ENCODE results near the gene RNF145. TPM values are rescaled to one million over a fixed set of nuclear protein-coding genes. Genes with fewer than 3 reads are reported as not detected.
A peak's percentile ranks its signal among the peaks of the same experiment; 100 is the strongest.

The RNF145 gene
- total RNA-seq, 1 donor from 2014 or later = 68.2 TPM

DNA sequence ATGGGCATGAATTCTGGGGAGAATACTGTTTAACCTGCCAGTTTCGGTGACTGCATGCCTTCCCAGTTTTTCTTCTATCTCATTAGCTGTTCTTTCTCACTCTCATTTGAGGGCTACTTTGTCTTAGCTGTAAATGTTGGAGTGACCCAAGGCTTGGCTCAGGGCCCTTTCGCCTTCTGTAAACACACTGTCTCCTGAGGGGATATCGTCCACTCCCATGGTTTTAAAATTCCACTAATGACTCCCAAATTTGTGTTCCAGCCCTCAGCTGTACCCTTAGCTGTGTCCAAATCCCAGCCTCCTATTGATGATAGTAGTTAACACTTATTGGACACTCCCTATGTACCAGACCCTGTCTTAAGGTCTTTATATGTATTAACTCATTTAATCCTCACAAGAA, 14.1 kb upstream of the RNF145 start:
- DNase-seq (ENCODE audit: low spot score) (no peak), ATAC-seq (no peak)
- intact Hi-C loops (cut with DNase I) = no loop called here

DNA sequence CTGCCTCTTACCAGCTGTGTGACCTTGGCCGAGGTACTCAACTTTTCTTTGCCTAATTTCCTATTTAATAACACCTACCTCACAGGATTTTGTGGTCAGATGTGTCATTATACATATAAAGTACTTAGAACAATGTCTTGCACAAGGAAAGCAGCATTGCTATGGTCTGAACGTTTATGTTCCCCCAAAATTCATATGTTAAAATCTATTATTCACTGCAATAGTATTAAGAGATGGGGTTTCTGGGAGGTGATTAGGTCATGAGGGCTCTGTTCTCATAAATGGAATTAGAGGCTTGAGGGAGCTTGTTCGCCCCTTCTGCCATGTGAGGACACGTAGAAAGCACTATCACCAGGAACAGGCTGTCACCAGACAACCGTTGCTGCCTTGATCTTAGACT, 10.9 kb upstream of the RNF145 start:
- no peak for DNase-seq (ENCODE audit: low spot score)
- intact Hi-C loops (cut with DNase I) = no loop called here
- no peak for ATAC-seq

DNA sequence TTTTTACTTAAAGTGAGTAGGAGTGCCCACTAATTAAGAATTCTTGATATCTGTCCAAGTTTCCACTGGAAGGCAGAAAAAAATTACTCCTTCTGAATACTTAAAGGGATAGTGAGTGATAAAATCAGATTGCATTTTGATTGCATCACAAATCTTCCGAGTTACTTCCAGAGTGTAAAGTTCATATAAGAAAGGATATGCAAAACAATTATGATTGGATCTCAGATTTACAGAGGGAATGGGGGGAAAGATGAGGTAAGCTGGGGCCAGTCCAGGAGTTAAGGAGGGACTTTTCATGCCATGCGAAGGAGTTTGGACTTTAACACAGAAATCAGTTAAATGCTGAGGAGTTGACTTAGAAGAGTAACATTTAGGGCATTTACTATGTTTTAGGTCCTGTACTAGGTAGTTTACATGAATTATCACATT, 9.3 kb upstream of the RNF145 start:
- no peak for ATAC-seq
- intact Hi-C loops (cut with DNase I) = no loop called here
- DNase-seq (ENCODE audit: low spot score) = no peak

DNA sequence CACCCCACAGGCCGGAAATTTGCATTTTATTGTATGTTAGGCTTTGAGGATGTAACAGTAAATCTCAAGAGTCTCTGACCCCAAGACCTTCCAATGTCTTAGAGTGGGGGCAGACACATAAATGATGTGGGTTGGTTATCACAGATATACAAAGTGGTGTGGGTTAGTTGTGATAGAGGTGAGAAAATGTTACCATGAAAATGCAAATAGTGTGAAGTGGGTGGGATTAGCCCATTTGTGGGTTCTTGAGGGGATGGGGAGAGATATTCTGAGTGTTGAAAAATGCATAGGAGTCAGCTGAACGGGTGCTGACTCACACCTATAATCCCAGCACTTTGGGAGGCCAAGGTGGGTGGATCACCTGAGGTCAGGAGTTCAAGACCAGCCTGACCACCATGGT, 7.9 kb upstream of the RNF145 start:
- ATAC-seq = no peak
- intact Hi-C loops (cut with DNase I) = no loop called here
- DNase-seq (ENCODE audit: low spot score) = no peak

DNA sequence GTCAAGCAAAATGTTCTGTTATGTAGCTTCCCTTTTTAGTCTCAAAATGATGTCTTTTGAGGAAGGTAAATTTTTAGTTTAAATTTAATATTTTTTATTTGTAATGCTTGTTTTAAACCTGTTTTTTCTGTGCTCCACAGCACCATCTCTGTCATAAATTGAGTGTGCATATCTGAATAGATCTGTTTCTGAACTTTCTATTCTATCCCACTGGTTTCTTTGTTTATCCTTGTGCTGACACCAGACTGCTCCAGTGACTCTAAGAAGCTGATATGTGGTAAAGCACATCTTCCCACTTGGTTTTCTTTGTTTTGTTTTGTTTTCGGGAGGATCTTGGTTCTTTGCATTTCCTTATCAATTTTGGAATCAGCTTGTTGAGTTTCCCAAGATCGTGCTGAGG, 7.1 kb upstream of the RNF145 start:
- intact Hi-C loops (cut with DNase I) = no loop called here
- DNase-seq (ENCODE audit: low spot score) = no peak
- ATAC-seq = no peak

DNA sequence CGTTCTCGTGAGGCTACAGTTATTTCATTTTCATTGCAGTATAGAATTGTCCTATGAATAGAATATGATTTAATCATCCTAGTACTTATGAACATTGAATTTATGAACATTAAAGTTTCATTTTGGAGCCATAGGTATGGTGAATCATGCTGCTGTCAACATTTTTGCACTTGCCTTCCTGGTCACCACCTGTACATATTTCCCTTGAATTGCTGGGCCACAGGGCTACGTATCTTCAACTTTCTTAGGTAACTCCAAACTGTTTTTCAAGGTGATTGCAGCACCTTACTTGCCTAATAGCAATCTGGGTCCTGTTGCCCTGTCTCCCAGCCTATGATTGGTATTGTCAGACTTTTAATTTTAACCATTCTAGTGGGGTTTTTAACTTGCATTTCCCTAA, 6.5 kb upstream of the RNF145 start:
- DNase-seq (ENCODE audit: low spot score) (no peak), ATAC-seq (no peak)
- intact Hi-C loops (cut with DNase I) = no loop called here

DNA sequence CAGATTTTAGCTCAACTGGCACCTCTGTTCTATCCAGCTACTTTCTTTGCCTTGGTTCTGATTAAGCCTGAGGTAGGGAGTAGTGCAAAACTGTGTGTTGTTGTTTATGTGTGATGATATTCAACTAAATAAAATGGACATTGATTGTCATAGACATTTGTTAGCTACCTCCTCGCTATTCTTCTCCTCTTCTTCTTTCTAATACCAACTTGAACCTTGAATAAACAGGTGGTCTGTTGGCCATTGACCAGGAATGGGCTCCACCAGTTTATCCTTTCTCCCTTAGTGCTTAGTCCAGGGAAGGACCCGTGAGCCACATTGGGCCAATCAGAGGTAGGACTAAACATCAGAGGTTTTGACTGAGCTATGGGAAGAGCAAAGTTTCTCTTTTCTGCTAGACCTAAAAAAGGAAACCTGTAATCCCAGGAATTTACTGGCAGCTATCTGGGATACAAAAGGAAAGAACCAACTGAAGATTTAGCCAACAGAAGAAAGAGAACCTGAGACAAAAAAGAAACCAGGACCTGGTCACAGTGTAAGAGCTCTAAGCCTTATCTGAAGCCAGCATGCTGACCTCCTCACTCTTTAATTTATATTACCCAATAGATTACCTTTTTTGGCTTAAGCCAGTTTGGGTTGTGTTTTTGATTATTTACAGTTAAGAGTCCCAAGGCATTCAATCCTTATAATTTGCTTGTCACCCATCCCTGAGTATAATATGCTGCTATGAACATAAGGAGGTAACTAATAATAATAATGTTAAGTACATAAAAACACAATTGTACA, 5.3 kb upstream of the RNF145 start:
- no peak for ATAC-seq
- DNase-seq (ENCODE audit: low spot score) = no peak
- intact Hi-C loops (cut with DNase I) = no loop called here

DNA sequence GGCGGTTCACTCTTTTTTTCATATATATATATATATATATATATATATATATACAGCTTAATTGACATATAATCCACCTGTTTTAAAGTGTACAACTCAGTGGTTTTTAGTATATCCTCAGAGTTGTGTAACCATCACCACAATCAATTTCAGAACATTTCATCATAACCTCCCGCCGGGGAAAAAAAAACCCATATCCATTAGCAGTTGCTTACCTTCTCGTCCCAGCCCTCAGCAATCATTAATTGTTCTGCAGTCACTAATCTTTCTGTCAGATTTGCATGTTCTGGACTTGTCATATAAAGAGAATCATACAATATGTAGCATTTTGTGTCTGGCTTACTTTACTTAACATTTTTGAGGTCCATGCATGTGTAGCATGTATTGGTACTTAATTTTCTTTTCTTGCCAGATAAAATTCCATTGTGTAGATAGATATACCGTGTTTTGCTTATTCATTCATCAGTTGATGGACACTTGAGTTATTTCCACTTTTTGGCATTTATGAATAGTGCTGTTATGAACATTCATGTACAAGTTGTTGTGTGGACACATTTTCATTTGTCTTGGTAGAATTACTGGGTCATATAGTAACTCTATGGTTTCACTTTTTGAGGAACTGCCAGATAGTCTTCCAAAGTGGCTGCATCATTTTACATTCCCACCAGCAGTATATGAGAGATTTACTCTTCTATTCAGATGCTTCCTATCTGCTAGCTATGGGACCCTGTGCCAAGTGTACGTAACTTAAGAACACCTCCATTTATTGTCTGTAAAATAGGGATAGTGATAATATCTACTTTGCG, 3.5 kb upstream of the RNF145 start:
- intact Hi-C loops (cut with DNase I) = no loop called here
- ATAC-seq (no peak), DNase-seq (ENCODE audit: low spot score) (no peak)

DNA sequence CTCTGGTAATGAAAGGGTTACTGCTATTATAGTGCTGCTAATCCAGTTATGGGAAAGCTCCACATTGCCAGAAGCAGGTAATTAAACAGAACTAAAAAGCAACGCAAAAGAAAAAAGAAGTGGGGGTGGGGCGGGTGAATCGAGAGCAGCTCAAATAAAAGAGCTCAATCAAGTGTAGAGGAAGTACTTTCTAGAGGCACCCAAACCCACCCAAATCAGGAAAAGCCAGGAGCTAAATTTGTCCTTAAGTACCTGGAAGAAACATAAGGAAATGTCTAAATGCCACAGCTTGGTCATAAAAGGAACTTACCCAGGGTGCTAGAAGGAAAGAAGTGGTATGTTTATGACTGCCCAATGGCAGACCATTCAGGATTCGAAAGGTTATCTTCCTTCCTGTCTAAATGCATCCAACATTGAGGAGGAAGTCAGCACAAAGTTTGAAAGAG, 2.4 kb upstream of the RNF145 start:
- DNase-seq (ENCODE audit: low spot score) (no peak), ATAC-seq (no peak)
- intact Hi-C loops (cut with DNase I) = no loop called here

DNA sequence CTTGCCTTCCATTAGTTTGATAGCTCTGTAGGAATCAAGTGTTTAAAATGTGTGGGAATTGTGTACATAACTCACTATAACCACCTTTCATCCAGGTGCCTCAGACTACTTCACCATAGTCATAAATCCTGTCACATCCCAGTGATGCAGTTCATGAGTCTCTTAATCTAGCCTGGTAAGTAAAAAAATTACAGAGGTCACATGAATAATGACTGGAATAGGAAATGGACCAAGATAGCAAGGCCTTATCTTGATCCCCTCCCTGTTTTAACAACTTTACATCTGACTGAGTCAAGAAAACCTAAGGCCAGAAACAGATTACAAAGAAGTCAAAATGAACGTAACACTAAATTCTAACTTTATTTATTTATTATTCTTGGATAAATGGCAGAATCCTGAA, 1.5 kb upstream of the RNF145 start:
- DNase-seq (ENCODE audit: low spot score) (no peak), ATAC-seq (no peak)
- intact Hi-C loops (cut with DNase I) = no loop called here

DNA sequence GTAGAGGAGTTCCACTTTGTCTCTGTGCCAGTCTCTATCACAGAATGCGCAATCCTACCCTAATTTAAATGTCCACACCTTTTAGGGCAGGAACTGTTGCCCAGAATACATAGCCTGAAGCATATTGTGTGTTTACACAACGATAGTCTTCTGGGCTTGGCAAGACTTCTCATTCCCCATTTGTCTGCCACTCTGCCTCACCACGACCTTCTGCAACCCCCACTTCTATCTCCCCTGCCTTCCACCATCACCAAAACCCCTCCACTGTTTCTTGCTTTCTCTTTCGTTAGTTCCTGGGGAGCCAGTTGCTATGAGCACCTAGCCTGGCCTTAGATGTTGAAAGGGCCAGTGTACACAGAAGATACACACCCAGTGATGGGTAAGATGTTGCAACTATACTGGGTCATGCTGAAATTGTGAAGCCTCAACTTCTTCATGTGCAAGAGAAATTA, 883 bp upstream of the RNF145 start:
- ATAC-seq (no peak), DNase-seq (ENCODE audit: low spot score) (no peak)
- intact Hi-C loops (cut with DNase I) = no loop called here

DNA sequence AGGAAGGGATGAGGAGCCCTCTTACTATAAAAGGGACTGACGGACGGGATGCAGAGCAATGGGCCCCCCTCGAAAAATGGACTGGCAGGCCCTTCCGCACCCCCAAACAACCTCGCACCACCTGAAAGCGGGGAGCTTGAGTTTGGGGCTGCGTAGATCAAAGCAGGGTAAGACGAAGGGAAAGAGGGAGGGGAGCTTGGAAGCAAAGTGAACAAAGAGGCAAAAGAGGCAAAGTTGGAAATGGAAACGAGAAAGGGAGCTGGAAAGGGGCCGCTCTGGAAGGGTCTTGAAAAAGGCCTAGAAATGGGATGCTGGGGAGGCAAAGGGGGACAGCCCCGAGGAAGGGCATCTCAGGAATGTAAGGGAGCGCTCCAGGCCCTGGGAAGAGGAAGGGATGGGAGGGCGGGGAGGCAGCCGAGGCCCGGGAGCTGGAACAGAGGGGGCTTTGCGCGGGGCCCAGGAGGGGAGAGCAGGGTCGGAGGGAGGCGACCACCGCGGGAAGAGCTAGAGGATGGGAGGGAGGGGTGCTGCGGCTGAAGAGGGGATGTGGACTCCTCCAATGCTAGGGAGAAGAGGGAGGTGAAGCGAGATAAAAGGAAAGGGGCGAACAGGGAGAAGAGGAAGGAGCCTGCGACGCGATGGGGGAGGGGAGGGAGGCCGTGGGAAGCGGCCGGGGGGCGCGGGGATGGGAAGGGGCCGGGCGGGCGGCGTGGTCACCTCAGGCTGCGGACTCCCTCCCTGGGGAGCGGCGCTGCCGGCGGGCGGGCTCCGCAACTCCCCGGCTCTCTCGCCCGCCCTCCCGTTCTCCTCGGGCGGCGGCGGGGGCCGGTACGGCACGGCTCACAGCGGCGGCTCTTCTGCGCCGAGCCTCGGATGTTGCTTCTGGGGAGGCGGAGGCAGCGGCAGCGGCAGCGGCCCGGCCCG, 577 bp downstream of the RNF145 start:
- intact Hi-C loops (cut with DNase I) = no loop called here
- DNase-seq (ENCODE audit: low spot score) = peak; percentile 73
- ATAC-seq = peak; percentile 42

DNA sequence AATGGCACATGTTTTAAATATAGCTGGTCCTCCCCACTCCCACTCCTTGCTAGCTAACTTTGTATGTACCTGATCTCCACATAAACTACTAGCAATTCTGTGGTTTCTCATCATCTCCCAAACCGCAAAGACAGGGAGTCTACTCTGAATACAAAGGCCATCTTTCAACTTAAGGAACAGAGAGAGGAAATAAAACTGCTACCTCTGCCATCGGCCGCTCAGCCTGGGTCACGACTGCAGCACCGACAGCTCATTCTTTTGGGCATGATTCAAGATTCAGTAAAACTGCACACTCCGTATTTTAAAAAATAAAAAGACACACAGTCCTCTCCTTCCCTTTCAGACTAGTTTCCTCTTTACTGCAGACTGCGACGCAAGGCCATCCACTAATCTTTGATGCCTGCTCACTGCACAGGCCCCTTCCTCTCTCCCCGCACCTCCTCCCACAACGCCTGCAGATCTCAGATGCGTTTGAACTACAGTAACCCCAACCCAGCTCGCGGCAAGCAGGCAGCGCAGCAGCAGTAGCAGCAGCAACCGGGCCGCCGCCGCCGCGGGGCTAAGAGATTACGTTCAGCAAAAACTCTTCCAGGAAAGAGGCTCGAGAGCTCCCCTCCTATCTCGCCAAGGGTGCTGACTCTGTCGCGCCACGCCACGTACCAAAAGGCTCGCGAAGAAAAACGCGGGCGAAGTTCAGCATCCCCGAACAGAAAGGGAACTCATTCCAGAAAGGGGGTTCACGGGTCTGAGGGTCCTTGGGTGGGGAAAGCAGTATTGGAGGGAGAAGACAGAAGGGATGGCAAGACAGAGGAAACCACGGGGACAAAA, 1.5 kb downstream of the RNF145 start:
- peak; percentile 89 for ATAC-seq
- peak; percentile 83 for DNase-seq (ENCODE audit: low spot score)
- intact Hi-C loops (cut with DNase I) = no loop called here

DNA sequence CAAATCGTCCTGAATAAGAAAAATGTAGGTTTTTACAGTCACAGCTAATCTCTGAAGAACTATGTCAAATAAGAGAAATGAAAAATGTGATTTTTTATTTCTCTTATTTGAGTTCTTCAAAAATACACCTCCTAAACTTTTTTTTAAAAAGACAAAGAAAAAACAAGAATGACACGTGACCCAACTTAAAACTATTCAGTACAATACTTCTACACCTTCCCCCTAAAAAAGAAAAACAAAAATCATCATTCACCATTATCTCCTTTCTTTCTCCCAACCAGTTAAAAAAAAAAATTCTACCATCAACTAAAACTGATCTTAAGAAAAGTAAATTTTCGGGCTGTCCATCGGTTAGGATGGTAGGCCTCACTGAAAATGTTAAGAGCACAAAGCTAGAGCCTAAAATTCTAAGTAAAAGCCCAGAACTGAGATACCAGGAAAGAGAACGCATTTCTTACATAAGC, 2.1 kb downstream of the RNF145 start:
- DNase-seq (ENCODE audit: low spot score) (no peak), ATAC-seq (peak; percentile 47)
- intact Hi-C loops (cut with DNase I) = no loop called here

DNA sequence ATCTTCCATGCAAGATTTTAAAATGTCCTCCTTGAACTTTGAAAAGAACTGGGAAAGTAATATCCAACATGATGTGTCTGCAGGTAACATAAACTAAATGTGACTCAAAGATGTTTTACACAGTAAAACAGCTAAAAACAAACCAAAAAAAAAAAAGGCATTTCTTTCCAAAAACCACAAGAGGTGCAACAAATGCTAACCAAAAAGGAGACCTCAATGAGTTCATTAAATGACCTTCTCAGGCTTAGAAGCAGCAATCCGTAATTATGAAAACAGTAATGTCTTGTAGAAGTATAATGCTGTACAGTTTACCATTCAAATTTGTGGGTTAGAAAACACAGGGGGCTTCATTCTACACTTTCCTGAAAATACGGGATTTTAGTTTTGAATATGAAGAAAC, 2.5 kb downstream of the RNF145 start:
- intact Hi-C loops (cut with DNase I) = no loop called here
- no peak for ATAC-seq

DNA sequence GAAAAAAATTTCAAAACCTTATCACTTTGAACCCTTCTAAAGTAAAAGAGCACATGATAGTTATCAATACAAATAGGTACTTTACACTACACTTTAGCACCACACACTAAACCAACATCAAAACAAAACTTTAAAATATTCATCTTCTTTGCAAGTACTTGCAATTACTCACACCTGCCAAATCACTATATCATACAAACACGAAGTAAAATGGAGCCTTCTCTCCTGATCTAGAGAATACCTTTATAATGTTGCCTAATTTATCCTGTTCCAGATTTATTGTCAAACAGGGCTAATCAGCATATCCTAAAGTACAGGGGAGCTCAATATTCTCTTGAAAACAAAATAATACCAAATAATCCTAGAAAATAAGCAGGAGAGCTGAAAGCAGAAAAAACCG, 3.0 kb downstream of the RNF145 start:
- no peak for DNase-seq (ENCODE audit: low spot score)
- intact Hi-C loops (cut with DNase I) = no loop called here
- ATAC-seq = no peak

More for the DNA sequence above, 2.5 kb downstream of the RNF145 start:
- DNase-seq (ENCODE audit: low spot score) = no peak

DNA sequence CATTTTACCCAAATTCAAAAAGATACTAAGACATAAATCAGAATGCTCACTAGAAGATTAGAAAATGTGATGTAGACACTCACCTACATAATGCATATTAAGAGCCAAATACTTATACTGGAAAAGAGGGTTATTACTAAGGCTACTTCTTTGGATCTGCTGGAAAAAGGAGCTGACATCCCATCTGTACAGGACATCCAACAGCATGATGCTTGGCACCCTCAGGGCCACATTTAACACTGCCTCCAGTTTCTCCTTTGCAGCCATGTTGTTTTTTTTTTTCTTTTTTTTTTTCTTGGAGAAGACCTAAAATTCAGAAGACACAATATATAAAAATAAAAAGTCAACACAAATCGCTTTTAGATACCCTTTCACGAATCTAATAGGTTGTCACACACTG, 6.0 kb downstream of the RNF145 start:
- DNase-seq (ENCODE audit: low spot score) = no peak
- intact Hi-C loops (cut with DNase I) = no loop called here
- ATAC-seq = no peak

DNA sequence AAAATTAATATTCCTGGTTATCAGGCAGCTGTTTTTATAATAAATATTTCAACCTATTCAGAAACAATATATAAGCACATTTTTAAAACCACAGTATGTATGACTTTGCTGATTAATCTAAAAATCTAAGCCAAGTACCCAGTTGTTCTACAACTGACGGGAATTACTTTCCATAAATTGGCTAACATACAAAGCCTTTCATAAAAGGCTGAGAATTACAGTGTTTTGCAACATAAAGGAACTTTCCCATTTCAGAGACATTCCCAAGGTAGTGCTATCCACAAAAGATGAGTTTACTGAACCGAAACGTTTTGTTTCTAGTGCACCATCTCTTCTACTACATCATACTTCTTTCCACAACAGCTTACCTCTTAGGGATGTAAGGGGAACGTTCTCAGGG, 7.2 kb downstream of the RNF145 start:
- intact Hi-C loops (cut with DNase I) = no loop called here
- no peak for ATAC-seq
- no peak for DNase-seq (ENCODE audit: low spot score)

All from sciatic nerve (tissue), 2 donors.